Esophagus squamous epithelium (tissue), 4 donors: Measurements from ENCODE around the gene RIN2.

Source experiments
- POLR2A ChIP-seq, 4 donors: fragments of 450-650 bp; IDR thresholded peaks; one replicate each; pipeline ENCODE4 v1.6.1; 2017; ENCODE audit warnings: antibody characterized with exemption in 4 of 4, mild to moderate bottlenecking in 4 of 4, moderate library complexity in 3 of 4
- TF ChIP-seq, protein P1 (sequence below), 6 experiments: fragments of 450-650 bp in 4 of 6; fragments of 200-600 bp in 2 of 6; sonication (generic) in 2 of 6; IDR thresholded peaks; one replicate each; pipeline ENCODE4 v1.5.1; 2016 to 2019; ENCODE audit warnings: antibody characterized with exemption in 6 of 6, mild to moderate bottlenecking in 4 of 6, moderate library complexity in 4 of 6

DNA sequence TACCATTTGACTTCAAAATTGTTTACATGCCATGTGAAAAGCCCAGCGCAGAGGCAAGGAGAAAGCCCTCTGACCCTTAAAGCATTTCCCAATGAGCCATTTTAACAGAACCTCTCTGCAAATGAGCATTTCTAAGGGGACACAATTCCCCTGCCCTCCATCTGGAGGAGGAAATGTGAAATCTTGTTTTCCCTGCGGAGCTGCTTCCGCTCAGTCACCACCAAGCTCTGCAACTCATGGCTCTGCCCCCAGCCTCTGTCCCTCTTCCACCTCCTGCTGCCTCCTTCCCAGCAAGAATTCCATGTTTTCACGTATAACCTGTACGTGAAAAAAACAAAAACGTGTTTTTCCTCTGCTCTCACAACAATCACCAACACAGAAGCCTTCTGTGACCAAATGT is 12.3 kb downstream of the RIN2 start:
- no peak for TF ChIP-seq POLR2A (IDR thresholded peaks at IDR 0.05)
- TF ChIP-seq, protein P1, sequence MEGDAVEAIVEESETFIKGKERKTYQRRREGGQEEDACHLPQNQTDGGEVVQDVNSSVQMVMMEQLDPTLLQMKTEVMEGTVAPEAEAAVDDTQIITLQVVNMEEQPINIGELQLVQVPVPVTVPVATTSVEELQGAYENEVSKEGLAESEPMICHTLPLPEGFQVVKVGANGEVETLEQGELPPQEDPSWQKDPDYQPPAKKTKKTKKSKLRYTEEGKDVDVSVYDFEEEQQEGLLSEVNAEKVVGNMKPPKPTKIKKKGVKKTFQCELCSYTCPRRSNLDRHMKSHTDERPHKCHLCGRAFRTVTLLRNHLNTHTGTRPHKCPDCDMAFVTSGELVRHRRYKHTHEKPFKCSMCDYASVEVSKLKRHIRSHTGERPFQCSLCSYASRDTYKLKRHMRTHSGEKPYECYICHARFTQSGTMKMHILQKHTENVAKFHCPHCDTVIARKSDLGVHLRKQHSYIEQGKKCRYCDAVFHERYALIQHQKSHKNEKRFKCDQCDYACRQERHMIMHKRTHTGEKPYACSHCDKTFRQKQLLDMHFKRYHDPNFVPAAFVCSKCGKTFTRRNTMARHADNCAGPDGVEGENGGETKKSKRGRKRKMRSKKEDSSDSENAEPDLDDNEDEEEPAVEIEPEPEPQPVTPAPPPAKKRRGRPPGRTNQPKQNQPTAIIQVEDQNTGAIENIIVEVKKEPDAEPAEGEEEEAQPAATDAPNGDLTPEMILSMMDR (IDR thresholded peaks at IDR 0.05): no peak
